ENCODE measurements around the gene RNASE8. TPM values are rescaled to one million over a fixed set of nuclear protein-coding genes. Genes with fewer than 3 reads are reported as not detected.

The RNASE8 gene
- total and polyA plus RNA-seq, 10 of the 15 experiments (the other 5 are each of a cell fraction or from before 2014, with no cell fraction given), result not detected

DNA sequence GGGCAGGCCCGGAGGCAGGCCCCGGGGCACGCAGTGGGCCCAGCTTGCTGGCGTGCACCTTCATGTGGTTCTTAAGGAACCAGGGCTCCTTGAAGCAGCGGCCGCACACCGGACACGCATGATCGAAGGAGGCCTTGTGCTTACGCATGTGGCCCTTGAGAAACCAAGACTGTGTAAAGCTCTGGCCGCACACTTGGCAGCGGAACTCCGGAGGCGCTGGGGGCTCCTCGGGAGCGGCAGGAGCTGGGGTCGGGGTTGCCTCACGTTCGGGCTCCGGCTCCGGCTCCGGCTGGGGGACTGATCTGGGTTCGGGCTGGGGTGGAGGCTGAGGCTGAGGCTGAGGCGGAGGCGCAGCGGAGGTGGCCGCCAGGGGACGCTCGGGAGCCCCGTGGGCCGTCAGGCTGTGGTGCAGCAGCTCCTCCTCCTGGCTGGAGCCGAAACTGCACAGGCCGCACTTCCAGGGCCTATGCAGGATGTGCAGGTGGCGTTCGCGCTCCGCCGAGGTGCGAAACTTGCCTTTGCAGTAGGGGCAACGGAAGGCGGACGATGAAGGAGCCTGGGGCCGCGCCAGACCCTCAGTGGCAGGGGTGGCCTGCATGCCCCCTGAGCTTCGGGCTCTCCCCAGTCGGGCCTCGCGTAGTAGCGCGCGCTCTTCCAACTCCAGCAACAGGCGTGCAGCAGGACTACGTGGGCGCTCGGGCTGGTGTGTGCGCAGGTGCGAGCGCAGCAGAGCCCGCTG, 34.8 kb downstream of the RNASE8 start (continued):
- TF ChIP-seq NFXL1 (IDR thresholded peaks at IDR 0.05; ENCODE audit: borderline replicate concordance) (no peak), WRNIP1 (IDR thresholded peaks at IDR 0.05; ENCODE audit: borderline replicate concordance, low read depth, low read length) (no peak), RELA (IDR thresholded peaks at IDR 0.05; ENCODE audit: borderline replicate concordance, partially characterized antibody) (peak; percentile 40), POU2F2 (IDR thresholded peaks at IDR 0.05; ENCODE audit: borderline replicate concordance, low read depth, low read length) (peak; percentile 82; the same call in 2 of the 3 replicates), KDM1A (IDR thresholded peaks at IDR 0.05; ENCODE audit: borderline replicate concordance) (no peak), STAT3 (IDR thresholded peaks at IDR 0.05; ENCODE audit: low read depth, low read length) (no peak), RAD21 (IDR thresholded peaks at IDR 0.05; ENCODE audit: insufficient read depth, low read depth, low read length) (peak; percentile 91), SREBF2 (IDR thresholded peaks at IDR 0.05; ENCODE audit: low read length) (no peak), RBBP5 (conservative IDR thresholded peaks at IDR 0.05) (no peak), NFIC (IDR thresholded peaks at IDR 0.05; ENCODE audit: low read depth, low read length) (no peak), TCF7 (IDR thresholded peaks at IDR 0.05; ENCODE audit: borderline replicate concordance) (no peak), KLF5 (IDR thresholded peaks at IDR 0.05; ENCODE audit: partially characterized antibody) (no peak), ZZZ3 (IDR thresholded peaks at IDR 0.05; ENCODE audit: control insufficient read depth, insufficient read length, low read depth) (no peak), SUPT20H (IDR thresholded peaks at IDR 0.05; ENCODE audit: borderline replicate concordance, control insufficient read depth, low read depth, low read length) (no peak), RCOR1 (conservative IDR thresholded peaks at IDR 0.05; ENCODE audit: low read depth, low read length) (no peak), TCF3 (IDR thresholded peaks at IDR 0.05; ENCODE audit: borderline replicate concordance, insufficient read depth, low read depth, low read length) (peak; percentile 56; the same call in 1 of the 2 replicates), MEF2B (IDR thresholded peaks at IDR 0.05; ENCODE audit: partially characterized antibody, poor library complexity, severe bottlenecking) (no peak), POLR2AphosphoS2 (IDR thresholded peaks at IDR 0.05; ENCODE audit: low read depth, low read length) (no peak), ETV6 (conservative IDR thresholded peaks at IDR 0.05 in 1 of 2, IDR thresholded peaks at IDR 0.05 in 1 of 2; ENCODE audit: borderline replicate concordance in 1 of 2, low read depth in 1 of 2) (no peak), NBN (IDR thresholded peaks at IDR 0.05) (0 out of 2 replicates have a peak, but pooled peaks have one; percentile 36), FOXM1 (IDR thresholded peaks at IDR 0.05; ENCODE audit: low read depth, low read length) (0 out of 2 replicates have a peak, but pooled peaks have one; percentile 57), SUZ12 (IDR thresholded peaks at IDR 0.05; ENCODE audit: unreplicated experiment) (no peak), MTA3 (IDR thresholded peaks at IDR 0.05; ENCODE audit: borderline replicate concordance, low read length) (no peak), CHD2 (IDR thresholded peaks at IDR 0.05; ENCODE audit: borderline replicate concordance, low read depth, low read length) (peak; percentile 59; the same call in 1 of the 2 replicates), EZH2 (IDR thresholded peaks at IDR 0.05; ENCODE audit: borderline replicate concordance, control insufficient read depth, low read depth, low read length) (no peak), MAX (IDR thresholded peaks at IDR 0.05; ENCODE audit: low read depth, low read length) (peak; percentile 31; the same call in 1 of the 2 replicates), TBL1XR1 (IDR thresholded peaks at IDR 0.05; ENCODE audit: low read depth, low read length) (peak; percentile 77; the same call in 1 of the 2 replicates), PKNOX1 (IDR thresholded peaks at IDR 0.05) (no peak)
- TF ChIP-seq, protein P1, sequence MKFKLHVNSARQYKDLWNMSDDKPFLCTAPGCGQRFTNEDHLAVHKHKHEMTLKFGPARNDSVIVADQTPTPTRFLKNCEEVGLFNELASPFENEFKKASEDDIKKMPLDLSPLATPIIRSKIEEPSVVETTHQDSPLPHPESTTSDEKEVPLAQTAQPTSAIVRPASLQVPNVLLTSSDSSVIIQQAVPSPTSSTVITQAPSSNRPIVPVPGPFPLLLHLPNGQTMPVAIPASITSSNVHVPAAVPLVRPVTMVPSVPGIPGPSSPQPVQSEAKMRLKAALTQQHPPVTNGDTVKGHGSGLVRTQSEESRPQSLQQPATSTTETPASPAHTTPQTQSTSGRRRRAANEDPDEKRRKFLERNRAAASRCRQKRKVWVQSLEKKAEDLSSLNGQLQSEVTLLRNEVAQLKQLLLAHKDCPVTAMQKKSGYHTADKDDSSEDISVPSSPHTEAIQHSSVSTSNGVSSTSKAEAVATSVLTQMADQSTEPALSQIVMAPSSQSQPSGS (IDR thresholded peaks at IDR 0.05; ENCODE audit: low read length), result no peak

All from GM12878 (cell line).